ENCODE measurements around the gene ELMO1. TPM values are rescaled to one million over a fixed set of nuclear protein-coding genes. Genes with fewer than 3 reads are reported as not detected.

Gene ELMO1
- total RNA-seq, 4 donors from 2014 or later: 58.7 to 293 (median 81.0) TPM

- DNase-seq (ENCODE audit: low spot score) (no peak), ATAC-seq (ENCODE audit: low FRiP score) (no peak)
- TF ChIP-seq CTCF (IDR thresholded peaks at IDR 0.05): no peak
Measured at GRCh38 chr7:36851382-36851781, 597.3 kb downstream of the ELMO1 start.

- ATAC-seq (ENCODE audit: low FRiP score) (no peak), DNase-seq (ENCODE audit: low spot score) (no peak)
- TF ChIP-seq CTCF (IDR thresholded peaks at IDR 0.05): no peak
Measured at GRCh38 chr7:36847946-36848345, 600.7 kb downstream of the ELMO1 start.

GRCh38 chr7:36844374-36844773 is 604.3 kb downstream of the ELMO1 start:
- ATAC-seq (ENCODE audit: low FRiP score) (no peak), DNase-seq (ENCODE audit: low spot score) (no peak)
- no peak for TF ChIP-seq CTCF (IDR thresholded peaks at IDR 0.05)

- no peak for ATAC-seq (ENCODE audit: low FRiP score)
- no peak for DNase-seq (ENCODE audit: low spot score)
- TF ChIP-seq CTCF (IDR thresholded peaks at IDR 0.05): no peak
Measured at GRCh38 chr7:36840904-36841303, 607.8 kb downstream of the ELMO1 start.

GRCh38 chr7:36838616-36839225 is 609.9 kb downstream of the ELMO1 start:
- ATAC-seq (ENCODE audit: low FRiP score): no peak
- no peak for DNase-seq (ENCODE audit: low spot score)
- TF ChIP-seq CTCF (IDR thresholded peaks at IDR 0.05): no peak

GRCh38 chr7:36831049-36831448 is 617.6 kb downstream of the ELMO1 start:
- ATAC-seq (ENCODE audit: low FRiP score): no peak
- TF ChIP-seq CTCF (IDR thresholded peaks at IDR 0.05): no peak
- no peak for DNase-seq (ENCODE audit: low spot score)
